Progenitor cell of endocrine pancreas (in vitro differentiated cells): ENCODE measurements around the gene MMP15. TPM values are rescaled to one million over a fixed set of nuclear protein-coding genes. Genes with fewer than 3 reads are reported as not detected.

Experiments
- DNase-seq: peaks from one replicate; pipeline ENCODE4 v3.0.0; 2021; ENCODE audit warnings: low spot score; ENCODE audit not compliant: unreplicated experiment
- H3K27ac Mint-ChIP-seq: 2 replicates; pipeline ENCODE4 v1.8.0; 2021; ENCODE audit warnings: mild to moderate bottlenecking, moderate library complexity, mixed read lengths
- H3K27me3 Mint-ChIP-seq: 2 replicates; pipeline ENCODE4 v1.8.0; 2021; ENCODE audit warnings: mixed read lengths
- H3K36me3 Mint-ChIP-seq: 2 replicates; pipeline ENCODE4 v1.8.0; 2022; ENCODE audit warnings: mixed read lengths; ENCODE audit not compliant: insufficient read depth
- H3K4me1 Mint-ChIP-seq: 2 replicates; pipeline ENCODE4 v1.8.0; 2021; ENCODE audit warnings: low read depth, mixed read lengths
- H3K4me3 Mint-ChIP-seq: 2 replicates; pipeline ENCODE4 v1.8.0; 2021; ENCODE audit warnings: low read depth, mild to moderate bottlenecking, moderate library complexity, mixed read lengths
- H3K9me3 Mint-ChIP-seq: 2 replicates; pipeline ENCODE4 v1.8.0; 2021; ENCODE audit warnings: low read depth, mixed read lengths
- total RNA-seq: library from RNA; stranded (reverse); gene quantifications from 2 replicates; pipeline ENCODE4 v1.2.1, GENCODE V29; 2021
- TF ChIP-seq, protein P1 (sequence below): fragments of 200-600 bp; sonication (generic); IDR thresholded peaks from one replicate; pipeline ENCODE4 v1.5.0; 2021; ENCODE audit warnings: antibody characterized with exemption, mild to moderate bottlenecking; ENCODE audit not compliant: unreplicated experiment

MMP15 gene
- total RNA-seq, 1 donor from 2014 or later, result 85.0 TPM

DNA sequence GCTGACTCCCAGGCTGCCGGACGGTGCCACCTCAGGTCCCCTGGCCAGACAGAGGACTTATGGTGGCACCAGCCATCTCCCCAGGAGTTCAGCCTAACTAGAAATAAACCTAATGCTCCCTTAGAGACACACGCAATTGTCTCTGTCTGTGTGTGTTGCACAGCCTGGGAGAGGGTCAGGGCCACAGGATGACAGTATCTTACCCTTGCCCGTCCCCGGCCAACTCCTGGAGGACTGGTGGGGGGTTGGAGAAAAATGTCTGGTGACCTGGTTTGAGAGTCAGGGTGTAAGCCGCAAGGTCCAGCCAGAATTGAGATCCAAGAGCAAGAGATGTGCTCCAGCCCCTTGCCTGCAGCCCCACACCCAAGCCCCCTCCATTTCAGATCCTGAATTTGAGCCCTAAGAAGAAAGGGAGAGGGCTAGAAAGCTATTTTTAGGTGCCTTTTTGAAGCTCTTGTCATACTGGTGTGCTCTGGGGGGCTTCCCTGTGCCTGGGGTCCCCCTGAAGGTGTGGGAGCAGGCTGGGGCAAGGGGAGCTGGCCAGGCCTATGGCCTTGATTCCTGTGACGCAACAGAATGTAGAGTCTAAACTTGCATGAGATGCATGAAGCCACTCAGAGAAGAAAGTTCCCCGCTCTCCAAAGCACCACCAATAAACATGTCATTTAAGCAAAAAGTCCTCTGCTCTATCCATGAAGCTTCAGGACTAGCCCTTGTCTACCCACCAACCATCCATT, 37.9 kb upstream of the MMP15 start:
- Mint-ChIP-seq H3K27ac (no peak overlapping the region), H3K27me3 (peaks cover 50% of the 10 kb centered on the region), H3K4me3 (no peak overlapping the region), H3K4me1 (peaks cover 3% of the 10 kb centered on the region), H3K36me3 (no peaks in the 10 kb centered on the region), H3K9me3 (no peaks in the 10 kb centered on the region)
- TF ChIP-seq, protein P1, sequence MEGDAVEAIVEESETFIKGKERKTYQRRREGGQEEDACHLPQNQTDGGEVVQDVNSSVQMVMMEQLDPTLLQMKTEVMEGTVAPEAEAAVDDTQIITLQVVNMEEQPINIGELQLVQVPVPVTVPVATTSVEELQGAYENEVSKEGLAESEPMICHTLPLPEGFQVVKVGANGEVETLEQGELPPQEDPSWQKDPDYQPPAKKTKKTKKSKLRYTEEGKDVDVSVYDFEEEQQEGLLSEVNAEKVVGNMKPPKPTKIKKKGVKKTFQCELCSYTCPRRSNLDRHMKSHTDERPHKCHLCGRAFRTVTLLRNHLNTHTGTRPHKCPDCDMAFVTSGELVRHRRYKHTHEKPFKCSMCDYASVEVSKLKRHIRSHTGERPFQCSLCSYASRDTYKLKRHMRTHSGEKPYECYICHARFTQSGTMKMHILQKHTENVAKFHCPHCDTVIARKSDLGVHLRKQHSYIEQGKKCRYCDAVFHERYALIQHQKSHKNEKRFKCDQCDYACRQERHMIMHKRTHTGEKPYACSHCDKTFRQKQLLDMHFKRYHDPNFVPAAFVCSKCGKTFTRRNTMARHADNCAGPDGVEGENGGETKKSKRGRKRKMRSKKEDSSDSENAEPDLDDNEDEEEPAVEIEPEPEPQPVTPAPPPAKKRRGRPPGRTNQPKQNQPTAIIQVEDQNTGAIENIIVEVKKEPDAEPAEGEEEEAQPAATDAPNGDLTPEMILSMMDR, result no peak
- no peak for DNase-seq

DNA sequence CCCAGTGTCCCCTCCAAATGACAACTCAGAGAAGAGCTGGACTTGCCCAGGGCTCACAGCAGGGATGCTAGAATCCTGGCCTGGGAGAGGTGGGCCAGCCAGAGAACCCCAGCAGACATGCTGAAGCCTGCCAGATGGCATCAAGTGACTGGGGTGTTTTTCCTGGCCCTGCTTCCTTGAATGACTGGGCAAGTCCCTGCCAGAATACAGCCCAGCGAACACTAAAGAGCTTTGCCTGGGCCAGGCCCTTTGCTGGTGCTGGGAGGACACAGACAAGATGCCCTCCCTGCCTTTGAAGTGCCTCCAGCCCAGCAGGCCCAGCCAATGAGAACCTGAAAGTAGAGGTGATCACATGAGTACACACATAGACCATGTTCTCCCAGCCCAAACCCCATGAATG, 36.6 kb upstream of the MMP15 start:
- TF ChIP-seq, protein P1, result no peak
- peaks cover 49% of the 10 kb centered on the region for H3K27me3 Mint-ChIP-seq
- no peaks in the 10 kb centered on the region for H3K36me3 Mint-ChIP-seq
- DNase-seq, result no peak
- peaks cover 3% of the 10 kb centered on the region for H3K4me1 Mint-ChIP-seq
- no peaks in the 10 kb centered on the region for H3K9me3 Mint-ChIP-seq
- no peak overlapping the region for H3K27ac Mint-ChIP-seq
- no peak overlapping the region for H3K4me3 Mint-ChIP-seq

DNA sequence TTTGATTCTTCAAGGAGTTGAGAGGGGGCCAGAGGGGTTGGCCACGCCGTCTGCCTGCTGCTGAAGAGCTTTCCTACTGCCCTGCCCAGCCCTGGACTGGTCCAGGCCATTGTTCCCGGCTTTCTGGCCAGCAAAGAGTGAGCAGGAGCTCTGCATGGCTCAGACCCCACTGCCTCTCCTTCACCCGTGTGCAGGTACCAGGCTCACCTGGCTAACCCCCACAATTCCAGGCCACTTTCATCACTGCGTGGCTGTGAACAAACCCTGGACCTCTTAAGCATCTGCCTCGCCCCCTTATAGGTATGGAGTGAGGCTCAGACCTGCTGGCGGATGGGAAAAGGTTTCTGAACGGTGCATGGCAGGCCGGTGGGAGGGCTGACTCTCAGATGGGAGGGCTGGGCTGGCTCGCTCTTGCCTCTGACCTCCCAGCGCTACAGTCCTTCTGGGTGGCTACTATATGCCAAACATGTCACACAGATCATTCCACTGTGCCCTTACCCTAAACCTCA, 33.9 kb upstream of the MMP15 start:
- peaks cover 22% of the 10 kb centered on the region for H3K27me3 Mint-ChIP-seq
- TF ChIP-seq, protein P1, result no peak
- no peak overlapping the region for H3K4me3 Mint-ChIP-seq
- no peaks in the 10 kb centered on the region for H3K9me3 Mint-ChIP-seq
- no peak overlapping the region for H3K27ac Mint-ChIP-seq
- peaks cover 4% of the 10 kb centered on the region for H3K36me3 Mint-ChIP-seq
- DNase-seq, result no peak
- peaks cover 2% of the 10 kb centered on the region for H3K4me1 Mint-ChIP-seq

DNA sequence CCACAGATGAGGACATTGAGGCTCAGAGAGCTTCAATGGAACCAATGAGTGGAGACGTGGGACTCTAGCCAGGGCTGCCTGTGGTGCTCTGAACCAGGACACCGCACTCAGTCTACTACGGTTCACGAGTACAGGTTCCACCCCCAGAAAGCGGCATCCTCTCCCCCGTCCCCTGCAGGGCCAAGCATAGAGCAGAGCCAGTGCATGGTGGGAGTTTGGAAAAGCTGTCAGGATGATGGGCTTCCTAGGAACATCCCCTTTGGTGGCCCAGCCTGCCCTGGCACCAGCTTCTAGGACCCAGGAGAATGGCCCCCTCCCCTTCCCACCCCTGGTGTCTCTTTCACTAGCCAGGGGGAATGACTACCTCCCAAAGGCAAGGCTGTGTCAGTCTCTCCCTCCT, 33.5 kb upstream of the MMP15 start:
- TF ChIP-seq, protein P1, result no peak
- Mint-ChIP-seq H3K4me1 (peaks cover 2% of the 10 kb centered on the region), H3K27ac (no peak overlapping the region), H3K4me3 (no peak overlapping the region), H3K27me3 (peaks cover 18% of the 10 kb centered on the region), H3K36me3 (peaks cover 6% of the 10 kb centered on the region), H3K9me3 (no peaks in the 10 kb centered on the region)
- no peak for DNase-seq

DNA sequence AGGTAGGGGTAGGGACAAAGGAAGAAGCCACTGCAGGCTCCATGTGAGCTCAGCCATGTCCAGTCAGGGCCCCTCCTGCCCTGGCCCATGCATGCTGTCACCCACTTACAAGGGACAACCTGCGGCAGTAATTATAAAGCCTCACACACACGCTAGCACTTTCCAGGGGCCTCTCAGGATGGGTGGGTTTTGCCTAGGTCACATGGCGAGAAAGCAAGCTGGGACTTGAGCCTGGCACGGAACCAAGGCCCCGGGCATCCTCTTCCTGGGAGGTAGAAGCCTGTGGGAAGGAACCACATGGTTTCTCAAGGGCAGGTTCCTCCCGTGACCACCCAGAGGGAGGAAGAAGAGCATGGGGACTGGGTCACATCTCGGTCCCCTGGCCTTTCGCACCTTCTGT, 32.1 kb upstream of the MMP15 start:
- DNase-seq, result no peak
- no peaks in the 10 kb centered on the region for H3K9me3 Mint-ChIP-seq
- peaks cover 12% of the 10 kb centered on the region for H3K36me3 Mint-ChIP-seq
- peaks cover 2% of the 10 kb centered on the region for H3K4me1 Mint-ChIP-seq
- H3K4me3 Mint-ChIP-seq, result no peak overlapping the region
- H3K27me3 Mint-ChIP-seq, result peaks cover 4% of the 10 kb centered on the region
- TF ChIP-seq, protein P1, result no peak
- H3K27ac Mint-ChIP-seq, result no peak overlapping the region
